ACHN (cell line): ENCODE measurements around the gene MSL2.
"Not testable (repeated sequence)": the region's sequence is repeated elsewhere in the genome, so short reads cannot be mapped to it uniquely, and the experiment has no call there.

ENCODE experiments used
- DNase-seq: peaks from one replicate; pipeline ENCODE4 v3.0.0-alpha.2; 2015
- in situ Hi-C: cut with HindIII; loops from 2 replicates; pipeline ENCODE4 v1.10.0; 2017; ENCODE audit warnings: low sequenced_read_pairs, low pct_ligation_motif_present, low pct_unique_long_range_greater_than_20kb

Gene MSL2, protein sequence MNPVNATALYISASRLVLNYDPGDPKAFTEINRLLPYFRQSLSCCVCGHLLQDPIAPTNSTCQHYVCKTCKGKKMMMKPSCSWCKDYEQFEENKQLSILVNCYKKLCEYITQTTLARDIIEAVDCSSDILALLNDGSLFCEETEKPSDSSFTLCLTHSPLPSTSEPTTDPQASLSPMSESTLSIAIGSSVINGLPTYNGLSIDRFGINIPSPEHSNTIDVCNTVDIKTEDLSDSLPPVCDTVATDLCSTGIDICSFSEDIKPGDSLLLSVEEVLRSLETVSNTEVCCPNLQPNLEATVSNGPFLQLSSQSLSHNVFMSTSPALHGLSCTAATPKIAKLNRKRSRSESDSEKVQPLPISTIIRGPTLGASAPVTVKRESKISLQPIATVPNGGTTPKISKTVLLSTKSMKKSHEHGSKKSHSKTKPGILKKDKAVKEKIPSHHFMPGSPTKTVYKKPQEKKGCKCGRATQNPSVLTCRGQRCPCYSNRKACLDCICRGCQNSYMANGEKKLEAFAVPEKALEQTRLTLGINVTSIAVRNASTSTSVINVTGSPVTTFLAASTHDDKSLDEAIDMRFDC

DNA sequence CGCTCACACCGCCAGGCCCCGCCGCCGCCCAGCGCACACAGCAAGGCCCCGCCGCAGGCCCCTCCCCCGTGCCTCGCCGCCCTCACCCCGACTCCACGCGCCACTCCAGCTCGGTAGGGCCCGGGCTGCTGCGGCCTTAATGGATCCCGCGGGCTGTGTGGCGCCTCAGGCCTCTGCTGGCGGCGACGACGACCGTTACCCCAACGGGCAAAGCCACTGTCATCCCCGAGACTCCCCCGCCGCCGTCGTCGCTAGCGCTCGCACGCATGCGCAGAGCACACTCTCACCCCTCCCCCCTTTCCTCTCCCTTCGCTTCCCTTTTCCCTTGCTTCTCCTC, at the start of gene MSL2:
Gene MSL2, minus strand, starts transcription at position 272 of the 337 bp plus-strand sequence. CDS start 1,222 bp downstream, outside the sequence.
- DNase-seq = no peak
- in situ Hi-C loops = no loop called here

DNA sequence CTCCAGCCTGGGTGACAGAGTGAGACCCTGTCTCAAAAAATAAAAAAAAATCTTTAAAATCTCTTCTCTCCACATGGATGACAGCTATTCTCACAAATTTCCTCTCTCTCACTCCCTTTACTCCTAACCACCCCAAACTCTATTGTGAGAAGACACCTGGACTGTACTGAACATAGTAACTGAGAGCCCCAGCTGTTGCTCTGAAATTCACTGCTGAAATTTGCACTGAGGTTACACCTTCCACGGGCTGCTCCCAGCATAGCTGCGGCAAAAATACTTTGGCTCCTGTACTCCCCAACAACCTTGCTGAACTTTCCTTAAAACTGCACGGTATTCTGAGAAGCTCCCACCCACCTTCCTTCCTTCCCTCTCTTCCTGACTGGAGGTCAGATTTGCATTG, 49.6 kb upstream of the MSL2 start:
- no peak for DNase-seq
- in situ Hi-C loops = no loop called here

DNA sequence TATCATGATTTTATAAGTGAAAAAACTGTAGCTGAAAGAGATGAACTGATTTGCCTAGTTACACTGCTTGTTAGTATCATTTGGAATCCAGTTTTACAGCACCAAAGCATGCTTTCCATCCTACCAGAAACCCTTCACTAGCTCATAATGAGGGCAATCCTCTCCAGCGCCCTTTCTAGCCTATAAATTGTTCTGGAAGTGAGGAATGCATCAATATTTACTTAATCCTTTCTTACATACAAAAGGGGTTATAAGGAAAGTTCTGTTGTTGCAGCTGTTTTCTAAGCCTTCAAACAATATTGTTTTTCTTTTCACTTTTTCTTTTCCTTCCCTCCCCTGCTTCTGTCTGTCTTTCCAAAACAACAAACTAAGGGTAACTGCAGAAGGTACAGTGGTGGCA, 43.0 kb upstream of the MSL2 start:
- in situ Hi-C loops = no loop called here
- DNase-seq = no peak

DNA sequence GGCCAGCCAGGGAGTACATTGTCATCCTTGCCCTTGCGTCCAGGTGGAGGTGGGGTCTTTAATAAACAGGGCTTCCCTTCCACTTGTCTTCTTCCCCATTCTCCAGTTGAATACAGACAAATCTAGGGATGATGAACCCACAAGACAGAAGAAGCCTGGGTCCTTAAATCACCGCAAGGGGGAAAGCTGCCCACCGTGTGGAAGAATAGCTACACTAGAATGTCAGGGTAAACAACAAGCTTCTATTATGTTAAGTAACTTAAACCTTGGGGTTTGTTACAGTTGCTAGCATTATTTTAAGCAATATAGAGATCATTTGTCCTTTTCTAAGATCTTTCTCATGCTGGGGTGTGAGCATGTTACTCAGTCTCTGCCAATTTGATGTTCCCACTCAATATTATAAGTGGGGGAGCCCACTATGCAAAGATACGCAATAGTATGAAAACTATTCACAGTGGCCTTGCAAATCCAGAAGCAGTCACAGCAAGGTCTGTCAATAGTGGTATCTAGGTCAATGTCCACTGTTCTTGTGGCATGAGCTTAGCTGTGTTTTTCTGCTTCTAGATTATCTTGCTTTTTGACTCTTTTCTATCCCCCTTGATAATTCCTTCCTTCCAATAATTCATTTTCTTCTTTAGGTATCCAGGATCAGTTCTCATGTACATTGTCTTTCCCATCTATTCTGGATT, 42.0 kb upstream of the MSL2 start:
- DNase-seq = no peak
- in situ Hi-C loops = no loop called here

DNA sequence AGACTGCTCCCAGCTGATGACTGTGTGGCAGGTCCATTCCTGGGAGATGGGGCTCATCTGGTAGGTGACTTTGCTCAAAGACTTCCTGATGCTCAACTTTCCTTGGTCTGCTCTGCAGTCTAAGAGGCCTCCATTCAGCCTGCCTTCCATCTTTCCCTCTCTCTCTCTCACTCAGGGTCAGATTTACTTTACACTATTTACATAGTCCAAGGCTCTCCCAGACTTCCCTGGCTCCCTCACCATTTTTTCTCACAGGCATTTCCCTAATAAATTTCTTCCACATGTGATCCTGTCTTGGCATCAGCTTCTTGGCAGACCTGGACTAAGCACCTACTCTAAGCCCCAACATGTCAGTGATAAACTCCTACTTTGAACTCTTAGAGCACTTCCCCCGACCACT, 41.0 kb upstream of the MSL2 start:
- in situ Hi-C loops = no loop called here

DNA sequence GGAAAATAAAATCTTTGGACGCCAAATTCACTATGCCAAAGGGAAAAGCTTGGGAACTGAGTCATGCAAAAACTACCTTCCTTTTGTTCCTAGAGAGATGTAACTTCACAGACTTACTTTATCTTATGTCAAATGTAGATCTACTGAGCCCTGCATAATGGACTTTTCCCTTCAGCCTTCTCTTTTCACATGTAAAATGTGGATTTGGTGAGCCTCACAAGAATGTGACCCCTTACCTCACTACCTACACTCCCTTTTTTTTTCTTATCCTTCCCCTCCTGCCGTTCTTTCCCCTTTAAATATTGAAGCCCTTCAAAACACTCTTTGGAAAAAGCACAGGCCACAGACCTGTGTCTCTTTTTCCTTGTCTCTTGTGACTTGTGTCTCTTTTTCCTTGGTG, 40.0 kb upstream of the MSL2 start:
- DNase-seq = no peak
- in situ Hi-C loops = no loop called here

More for the DNA sequence above, 41.0 kb upstream of the MSL2 start:
- DNase-seq = no peak

DNA sequence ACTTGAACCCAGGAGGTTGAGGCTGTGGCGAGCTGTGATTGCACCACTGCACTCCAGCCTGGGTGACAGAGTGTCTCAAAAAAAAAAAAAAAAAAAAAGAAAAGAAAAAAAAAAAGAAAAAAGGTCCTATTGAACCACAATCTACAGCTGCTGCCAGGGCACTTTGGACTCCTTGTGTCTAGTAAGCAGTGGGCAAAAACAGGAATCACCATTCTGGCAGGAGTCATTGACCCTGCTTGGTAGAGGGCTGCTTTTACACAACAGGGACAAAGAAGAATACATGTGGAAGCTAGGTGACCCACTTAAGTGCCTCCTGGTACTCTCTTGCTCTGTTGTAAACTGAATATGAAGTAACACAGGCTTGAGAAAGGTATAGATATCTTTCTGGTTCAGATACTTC, 39.4 kb upstream of the MSL2 start:
- no peak for DNase-seq
- in situ Hi-C loops = no loop called here

DNA sequence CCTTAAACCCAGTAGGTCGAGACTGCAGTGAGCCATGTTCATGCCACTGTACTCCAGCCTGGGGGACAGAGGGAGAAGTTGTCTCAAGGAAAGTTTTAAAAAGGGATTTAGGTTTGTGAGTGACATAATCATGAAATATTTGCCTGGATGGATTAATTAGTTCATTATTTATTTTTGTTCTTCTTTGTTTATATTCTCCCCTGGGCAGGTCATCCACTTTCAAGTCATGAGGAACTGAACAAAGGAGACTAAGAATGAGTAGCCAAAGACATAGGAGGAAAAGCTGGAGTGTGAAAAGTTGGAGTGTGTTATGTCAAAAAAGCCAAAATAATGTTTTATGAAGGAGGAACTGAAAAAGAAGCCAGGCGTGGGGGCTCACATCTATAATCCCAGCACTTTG, 36.3 kb upstream of the MSL2 start:
- in situ Hi-C loops = no loop called here
- DNase-seq = no peak

DNA sequence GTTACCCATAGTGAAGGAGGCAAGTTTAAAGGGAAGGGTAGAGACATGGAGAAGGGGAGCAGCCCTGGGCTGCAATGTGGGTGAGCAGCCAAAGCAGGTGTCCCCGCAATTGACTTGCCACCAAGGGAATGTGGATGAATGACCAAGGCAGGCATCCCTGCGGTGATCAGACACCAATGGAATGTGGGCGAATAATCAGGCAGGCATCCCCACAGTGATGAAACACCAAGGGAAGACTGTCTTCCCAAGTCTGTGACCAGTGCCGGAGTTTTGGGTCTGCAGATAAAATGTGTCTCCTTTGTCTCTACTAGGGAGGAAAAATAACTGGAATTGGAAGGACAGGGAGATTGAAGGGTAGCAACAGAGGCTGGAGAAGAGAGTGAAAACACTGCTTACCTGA, 26.6 kb upstream of the MSL2 start:
- DNase-seq, in situ Hi-C loops: not testable (repeated sequence)

DNA sequence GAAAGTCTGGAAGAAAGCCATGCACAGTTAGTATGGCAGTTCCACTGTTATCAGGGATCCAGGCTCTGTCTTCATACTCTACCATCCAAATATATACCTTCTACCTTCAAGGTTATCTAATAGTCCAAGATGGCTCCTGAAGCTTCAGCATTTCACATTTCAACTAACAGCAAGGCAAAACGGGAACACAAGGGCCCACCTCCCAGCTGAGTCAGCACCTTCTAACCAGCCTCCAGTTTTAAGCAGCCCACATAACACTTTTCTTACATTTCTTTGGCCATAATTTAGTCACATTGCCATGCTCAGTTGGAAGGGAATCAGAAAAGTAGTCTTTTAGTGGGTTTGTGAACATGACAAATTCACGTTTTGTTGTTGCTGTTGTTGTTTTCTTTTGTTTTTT, 15.4 kb upstream of the MSL2 start:
- no peak for DNase-seq
- in situ Hi-C loops = no loop called here

DNA sequence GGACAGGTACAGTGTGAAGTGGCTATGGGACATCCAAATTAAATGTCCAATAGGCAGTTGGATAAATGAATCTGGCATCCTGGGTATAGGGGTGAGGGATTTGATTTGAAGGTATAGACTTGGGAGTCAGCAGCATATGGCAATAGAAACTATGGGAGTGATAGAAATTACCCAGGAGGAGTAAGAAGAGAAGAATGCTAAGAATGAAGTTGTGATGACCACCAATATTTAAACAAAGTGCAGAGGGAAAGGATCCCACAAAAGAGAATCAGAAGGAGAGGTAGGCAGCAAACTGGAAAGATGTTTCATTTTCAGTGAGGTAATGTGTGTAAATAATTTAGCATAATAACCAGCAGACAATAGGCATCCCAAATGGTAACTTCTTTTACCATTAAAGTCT, 13.8 kb upstream of the MSL2 start:
- in situ Hi-C loops = no loop called here
- DNase-seq = peak; percentile 57

DNA sequence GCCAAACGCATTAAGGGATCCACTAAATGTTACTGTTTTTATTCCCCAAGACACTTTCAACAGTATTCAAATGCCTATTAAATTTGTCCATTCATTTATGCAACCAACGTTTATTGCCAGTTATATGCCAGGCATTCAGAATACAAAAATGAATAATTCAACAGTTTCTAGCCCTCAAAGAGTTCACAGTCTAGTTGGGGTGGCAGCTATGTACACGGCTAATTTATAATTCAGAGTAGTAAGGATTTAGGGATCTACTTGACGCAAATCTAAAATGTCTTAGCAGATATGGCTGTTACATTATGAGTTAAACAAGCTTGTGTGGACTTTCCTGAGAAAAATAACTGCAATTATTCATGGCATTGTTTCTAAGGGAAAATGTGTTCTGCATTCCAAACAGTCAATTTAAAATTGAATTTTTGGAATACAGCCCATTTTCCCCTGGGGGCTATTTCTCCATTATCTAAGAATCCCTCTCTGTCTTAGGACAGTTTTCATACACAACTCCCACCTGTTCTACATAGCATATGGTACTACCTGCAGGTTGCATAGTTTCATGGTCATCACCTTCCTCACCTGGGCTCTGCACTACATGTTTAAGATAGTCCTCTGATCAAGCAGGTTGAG, 11.5 kb upstream of the MSL2 start:
- in situ Hi-C loops = no loop called here
- no peak for DNase-seq

DNA sequence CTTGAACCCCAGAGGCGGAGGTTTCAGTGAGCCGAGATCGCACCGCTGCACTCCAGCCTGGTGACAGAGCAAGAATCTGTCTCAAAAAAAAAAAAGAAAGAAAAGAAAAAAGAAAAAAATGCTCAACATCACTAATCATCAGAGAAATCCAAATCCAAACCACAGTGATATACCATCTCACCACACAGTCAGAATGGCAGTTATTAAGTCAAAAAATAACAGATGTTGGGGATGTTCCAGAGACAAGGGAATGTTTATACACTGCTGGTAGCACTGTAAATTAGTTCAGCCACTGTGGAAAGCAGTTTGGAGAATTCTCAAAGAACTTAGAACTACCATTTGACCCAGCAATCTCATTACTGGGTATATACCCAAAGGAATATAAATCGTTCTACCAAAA, 3.1 kb upstream of the MSL2 start:
- in situ Hi-C loops = not testable (repeated sequence)

DNA sequence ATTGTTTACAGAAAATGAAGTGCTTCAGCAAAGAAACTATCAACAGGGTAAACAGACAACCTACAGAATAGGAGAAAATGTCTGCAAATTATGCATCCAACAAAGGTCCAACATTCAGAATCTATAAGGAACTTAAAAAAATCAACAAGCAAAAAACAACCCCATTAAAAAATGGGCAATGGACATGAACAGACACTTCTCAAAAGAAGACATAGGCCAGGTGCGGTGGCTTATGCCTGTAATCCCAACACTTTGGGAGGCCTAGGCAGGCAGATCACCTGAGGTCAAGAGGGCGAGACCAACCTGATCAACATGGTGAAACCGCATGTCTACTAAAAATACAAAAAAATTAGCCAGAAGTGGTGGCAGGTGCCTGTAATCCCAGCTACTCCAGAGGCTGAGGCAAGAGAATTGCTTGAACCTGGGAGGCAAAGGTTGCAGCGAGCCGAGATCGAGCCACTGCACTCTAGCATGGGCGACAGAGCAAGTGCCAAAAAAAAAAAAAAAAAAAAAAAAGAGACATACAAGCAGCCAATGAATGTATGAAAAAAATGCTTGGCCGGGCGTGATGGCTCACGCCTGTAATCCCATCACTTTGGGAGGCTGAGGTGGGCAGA, 2.4 kb upstream of the MSL2 start:
- DNase-seq, in situ Hi-C loops: not testable (repeated sequence)

More for the DNA sequence above, 3.1 kb upstream of the MSL2 start:
- not testable (repeated sequence) for DNase-seq

DNA sequence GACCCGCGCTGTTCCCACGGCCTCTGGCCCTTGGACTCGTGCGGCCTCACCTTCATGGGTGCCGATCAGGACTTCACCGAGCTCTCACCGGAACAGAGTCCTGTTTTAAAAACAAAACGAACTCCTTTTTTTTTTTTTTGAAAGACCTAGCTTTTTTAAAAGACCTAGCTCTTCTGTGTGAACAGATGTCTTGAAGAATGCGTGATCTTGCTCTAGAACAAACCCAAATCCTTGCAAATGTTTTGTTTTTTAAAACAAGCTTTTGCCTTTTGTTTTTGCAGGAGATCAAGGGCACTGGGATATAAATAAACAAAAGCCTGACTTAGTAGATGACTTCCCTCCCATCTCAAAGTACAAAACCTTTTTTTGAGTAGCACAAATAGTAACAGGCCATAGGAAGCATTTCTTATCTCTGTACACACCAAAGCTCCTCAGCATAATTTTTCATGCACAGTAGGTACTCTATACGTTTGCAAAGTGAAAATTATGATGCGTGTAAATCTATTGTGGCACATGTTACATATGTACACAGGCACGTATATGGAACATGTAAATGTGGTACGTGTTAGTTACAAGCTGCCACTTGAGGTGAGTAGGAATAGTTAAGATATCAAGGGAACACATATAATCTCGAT, 1.1 kb upstream of the MSL2 start:
- DNase-seq = no peak
- in situ Hi-C loops = no loop called here

DNA sequence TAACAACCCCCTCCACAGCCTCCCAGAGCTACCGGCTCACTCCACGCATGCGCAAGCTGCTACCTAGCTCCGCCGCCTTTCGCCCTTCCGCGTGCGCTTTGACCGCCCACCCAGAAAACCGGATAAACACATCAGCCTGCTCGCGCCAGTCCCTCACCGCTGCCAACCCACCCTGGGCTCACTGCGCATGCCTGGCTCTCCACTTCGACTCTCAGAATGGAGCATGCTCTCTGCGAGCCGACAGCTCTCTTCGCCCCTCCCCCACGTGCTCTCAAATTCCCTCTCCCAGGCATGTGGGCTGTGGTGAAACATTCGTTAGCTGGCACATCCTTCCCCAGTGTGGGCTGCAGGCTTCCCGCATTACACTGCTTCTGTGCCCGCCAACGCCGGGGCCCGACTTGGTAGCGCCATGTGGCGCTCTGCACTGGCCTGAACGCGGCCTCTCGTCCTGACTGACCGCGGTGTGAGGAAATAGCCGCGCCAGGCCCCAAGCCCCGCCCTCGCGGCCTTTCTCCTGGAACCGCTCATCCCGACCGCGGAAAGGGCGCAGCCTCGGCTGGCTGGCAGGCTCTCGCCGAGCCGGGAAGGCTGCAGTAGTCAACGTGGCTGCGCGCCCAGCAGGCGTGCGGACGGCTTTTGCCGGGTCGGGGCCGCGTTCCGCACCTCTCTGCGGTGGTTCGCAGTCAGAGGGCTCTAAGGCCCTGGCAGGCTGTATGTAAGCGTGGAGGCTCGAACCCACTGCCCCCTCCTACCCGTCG, 445 bp upstream of the MSL2 start:
- in situ Hi-C loops = no loop called here
- peak; percentile 99 for DNase-seq

DNA sequence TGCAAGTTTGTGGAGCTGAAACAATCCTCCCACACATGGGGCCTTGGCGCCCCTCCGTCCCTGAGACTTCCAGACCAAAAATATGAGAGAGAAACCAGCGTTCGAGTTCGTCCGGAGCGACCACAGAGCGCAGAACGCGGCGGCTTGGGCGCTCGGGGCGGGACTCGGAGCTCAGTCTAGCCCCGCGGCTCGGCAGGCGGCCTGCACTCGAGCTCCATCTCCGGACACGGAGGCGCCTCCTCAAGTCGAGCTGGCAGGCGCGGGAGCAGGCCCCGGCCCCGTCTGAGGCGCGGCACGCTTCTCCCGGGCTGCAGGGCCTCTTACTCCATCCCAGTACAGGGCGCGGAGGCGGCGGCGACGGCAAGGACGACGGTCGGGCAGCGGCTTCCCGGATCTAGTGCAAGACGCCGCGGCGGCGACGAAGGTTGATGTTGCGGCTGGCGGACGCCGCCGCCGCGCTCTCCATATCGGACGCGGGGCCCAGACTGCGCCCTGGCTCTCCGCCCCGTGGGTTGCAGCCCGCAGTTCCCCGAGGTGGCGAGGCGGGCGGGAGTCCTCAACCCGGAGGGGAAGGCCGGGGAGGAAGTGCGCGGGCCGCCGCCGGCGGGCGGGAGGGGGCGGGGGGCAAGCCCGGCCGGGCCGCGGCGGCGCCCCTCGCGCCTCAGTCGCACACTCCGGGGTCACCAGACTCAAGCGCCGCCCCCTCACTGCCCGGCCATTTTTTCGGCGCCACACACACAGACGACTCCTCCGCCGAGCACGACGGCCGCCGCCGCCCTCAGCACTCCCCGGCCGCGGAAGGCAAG, 674 bp downstream of the MSL2 start:
- DNase-seq = peak; percentile 68
- in situ Hi-C loops = no loop called here
